ENCODE measurements around the gene CDNF.

CDNF gene

DNA sequence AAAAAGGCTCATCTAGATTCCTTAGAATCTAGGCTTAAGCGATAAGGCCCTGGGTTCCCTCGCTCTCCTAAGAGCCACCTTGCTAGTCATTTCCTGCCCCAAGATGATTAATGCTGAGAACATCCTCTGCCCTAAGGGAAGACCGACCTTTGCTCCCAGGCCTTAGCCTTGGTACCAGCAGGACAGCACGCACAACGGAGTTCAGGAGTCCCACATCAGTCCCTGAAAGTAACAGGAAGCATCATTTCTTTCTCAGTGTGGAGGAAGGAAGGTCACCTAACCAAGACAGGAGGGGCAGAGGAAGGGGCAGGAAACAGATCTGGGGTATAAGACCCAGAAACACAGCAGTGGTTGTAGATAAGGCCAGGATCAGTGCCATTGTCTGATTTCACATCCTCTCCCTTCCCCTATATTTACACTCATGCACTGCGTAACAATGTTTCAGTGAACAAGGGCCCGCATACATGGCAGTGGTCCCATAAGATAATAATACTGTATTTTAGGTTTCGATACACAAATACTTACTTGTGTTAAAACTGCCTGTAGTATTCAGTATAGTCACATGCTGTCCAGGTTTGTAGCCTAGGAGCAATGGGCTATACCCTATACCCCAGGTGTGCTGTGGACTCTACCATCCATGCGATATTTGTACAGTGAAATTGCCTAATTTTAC is 55.0 kb downstream of the CDNF start:
- Histone ChIP-seq H3K4me3 (ENCODE audit: low read length) (no peak overlapping the region), H3K27me3 (replicated peaks; ENCODE audit: control insufficient read depth, insufficient read depth, low read length) (no peaks in the 10 kb centered on the region), H3K9me3 (ENCODE audit: control insufficient read depth, low read length) (peaks cover 3% of the 10 kb centered on the region), H3K4me1 (ENCODE audit: control insufficient read depth, insufficient read depth, low read length) (peaks cover 16% of the 10 kb centered on the region), H3K9ac (ENCODE audit: low read length) (no peak overlapping the region), H3K36me3 (ENCODE audit: control insufficient read depth, insufficient read depth, low read length, severe bottlenecking) (no peaks in the 10 kb centered on the region)
- peak; percentile 5 for DNase-seq (ENCODE audit: low read depth)

DNA sequence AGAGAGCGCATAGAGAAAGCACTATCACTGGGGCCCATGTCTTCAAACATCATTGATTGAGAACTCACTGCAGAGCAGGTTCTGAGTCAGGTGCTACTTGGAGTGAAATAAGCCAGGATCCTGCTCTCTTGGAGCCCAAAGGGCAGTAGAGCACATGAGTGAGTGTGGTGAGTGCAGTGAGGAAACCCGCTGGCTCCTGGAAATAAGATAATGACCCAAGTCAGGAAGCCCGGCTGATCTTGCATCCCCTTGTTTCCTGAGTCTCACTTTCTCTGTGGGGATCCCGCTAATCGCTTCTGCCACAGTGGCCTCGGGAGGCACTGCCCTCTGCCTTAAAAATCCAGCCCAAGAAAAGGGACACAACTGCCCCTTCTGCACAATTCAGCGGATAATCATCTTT is 56.1 kb downstream of the CDNF start:
- peaks cover 3% of the 10 kb centered on the region for H3K9me3 ChIP-seq (ENCODE audit: control insufficient read depth, low read length)
- peaks cover 16% of the 10 kb centered on the region for H3K4me1 ChIP-seq (ENCODE audit: control insufficient read depth, insufficient read depth, low read length)
- DNase-seq (ENCODE audit: low read depth), result no peak
- no peak overlapping the region for H3K9ac ChIP-seq (ENCODE audit: low read length)
- H3K27me3 ChIP-seq (replicated peaks; ENCODE audit: control insufficient read depth, insufficient read depth, low read length), result no peaks in the 10 kb centered on the region
- no peak overlapping the region for H3K4me3 ChIP-seq (ENCODE audit: low read length)
- H3K36me3 ChIP-seq (ENCODE audit: control insufficient read depth, insufficient read depth, low read length, severe bottlenecking), result no peaks in the 10 kb centered on the region

DNA sequence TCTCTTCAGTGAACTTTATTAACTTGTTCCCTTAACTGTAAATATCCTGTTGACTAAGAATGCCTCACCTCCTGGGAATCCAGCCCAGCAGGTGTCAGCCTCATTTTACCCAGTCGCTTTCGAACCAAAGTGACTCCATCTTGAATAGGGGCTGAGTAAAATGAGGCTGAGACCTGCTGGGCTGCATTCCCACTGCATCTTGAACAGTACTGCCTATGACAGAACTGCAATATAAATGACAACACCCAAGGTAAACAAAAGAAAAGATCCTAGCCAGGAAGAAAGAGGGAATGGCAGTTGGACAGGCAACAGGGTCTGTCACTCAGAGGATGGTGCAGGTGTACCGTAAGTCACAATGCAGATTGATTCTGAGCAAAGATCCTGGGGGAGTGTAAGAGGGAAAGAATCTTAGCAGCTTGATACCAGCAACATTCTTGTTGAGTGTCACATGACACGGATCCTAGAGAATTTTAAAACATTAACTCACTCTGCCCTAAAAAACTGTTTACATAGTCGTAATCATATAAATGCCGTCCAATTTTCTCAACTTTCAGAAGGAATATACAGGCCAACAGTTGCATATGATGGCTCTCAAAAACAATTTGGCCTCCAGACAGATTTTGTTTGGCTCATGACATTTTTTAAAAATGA is 58.7 kb downstream of the CDNF start:
- no peak overlapping the region for H3K4me3 ChIP-seq (ENCODE audit: low read length)
- H3K27me3 ChIP-seq (replicated peaks; ENCODE audit: control insufficient read depth, insufficient read depth, low read length), result no peaks in the 10 kb centered on the region
- H3K36me3 ChIP-seq (ENCODE audit: control insufficient read depth, insufficient read depth, low read length, severe bottlenecking), result no peaks in the 10 kb centered on the region
- H3K9ac ChIP-seq (ENCODE audit: low read length), result no peak overlapping the region
- DNase-seq (ENCODE audit: low read depth), result peak; percentile 72
- H3K4me1 ChIP-seq (ENCODE audit: control insufficient read depth, insufficient read depth, low read length), result peaks cover 16% of the 10 kb centered on the region
- H3K9me3 ChIP-seq (ENCODE audit: control insufficient read depth, low read length), result no peaks in the 10 kb centered on the region

DNA sequence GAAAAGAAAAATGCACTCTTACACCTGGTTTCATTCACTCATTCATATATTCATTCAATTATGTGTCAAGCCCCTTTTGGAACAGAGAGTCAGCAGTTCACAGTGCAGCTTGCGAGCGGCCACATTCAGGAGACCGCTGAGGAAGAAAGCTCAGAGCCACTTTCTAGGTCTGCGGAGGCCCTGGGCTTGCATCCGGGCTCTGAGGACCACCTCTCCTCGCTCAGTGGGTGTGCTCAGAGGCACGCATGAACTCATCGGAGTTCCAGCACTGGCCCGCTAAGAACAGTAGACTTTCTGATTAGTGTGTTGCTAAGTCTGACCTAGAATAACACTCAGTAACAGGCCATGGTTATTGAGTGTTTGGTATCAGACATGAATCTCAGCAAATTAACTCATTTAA is 61.3 kb downstream of the CDNF start:
- Histone ChIP-seq H3K27me3 (replicated peaks; ENCODE audit: control insufficient read depth, insufficient read depth, low read length) (no peaks in the 10 kb centered on the region), H3K9me3 (ENCODE audit: control insufficient read depth, low read length) (no peaks in the 10 kb centered on the region), H3K4me1 (ENCODE audit: control insufficient read depth, insufficient read depth, low read length) (peaks cover 16% of the 10 kb centered on the region), H3K36me3 (ENCODE audit: control insufficient read depth, insufficient read depth, low read length, severe bottlenecking) (no peaks in the 10 kb centered on the region), H3K9ac (ENCODE audit: low read length) (no peak overlapping the region), H3K4me3 (ENCODE audit: low read length) (no peak overlapping the region)
- no peak for DNase-seq (ENCODE audit: low read depth)

DNA sequence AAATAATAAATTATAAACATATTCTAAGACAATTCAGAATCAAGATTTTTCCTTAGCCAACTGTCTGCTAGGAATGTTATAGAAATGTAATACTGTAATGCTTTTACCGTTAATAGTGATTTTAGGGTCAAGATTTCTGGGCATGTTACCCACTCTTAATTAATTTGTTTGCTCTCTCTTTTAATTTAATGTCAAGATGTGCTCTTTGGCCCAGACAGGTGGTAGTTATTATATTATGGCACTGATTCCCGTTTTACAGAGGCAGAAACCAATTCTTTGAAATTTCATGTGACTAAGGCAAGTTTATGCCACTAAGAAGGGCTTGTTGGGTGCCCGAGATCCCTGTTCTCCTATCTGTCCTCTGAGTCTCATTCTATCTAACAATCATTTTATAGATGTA is 62.2 kb downstream of the CDNF start:
- DNase-seq (ENCODE audit: low read depth), result peak; percentile 4
- peaks cover 16% of the 10 kb centered on the region for H3K4me1 ChIP-seq (ENCODE audit: control insufficient read depth, insufficient read depth, low read length)
- no peaks in the 10 kb centered on the region for H3K27me3 ChIP-seq (replicated peaks; ENCODE audit: control insufficient read depth, insufficient read depth, low read length)
- H3K9ac ChIP-seq (ENCODE audit: low read length), result no peak overlapping the region
- H3K4me3 ChIP-seq (ENCODE audit: low read length), result no peak overlapping the region
- no peaks in the 10 kb centered on the region for H3K9me3 ChIP-seq (ENCODE audit: control insufficient read depth, low read length)
- no peaks in the 10 kb centered on the region for H3K36me3 ChIP-seq (ENCODE audit: control insufficient read depth, insufficient read depth, low read length, severe bottlenecking)

DNA sequence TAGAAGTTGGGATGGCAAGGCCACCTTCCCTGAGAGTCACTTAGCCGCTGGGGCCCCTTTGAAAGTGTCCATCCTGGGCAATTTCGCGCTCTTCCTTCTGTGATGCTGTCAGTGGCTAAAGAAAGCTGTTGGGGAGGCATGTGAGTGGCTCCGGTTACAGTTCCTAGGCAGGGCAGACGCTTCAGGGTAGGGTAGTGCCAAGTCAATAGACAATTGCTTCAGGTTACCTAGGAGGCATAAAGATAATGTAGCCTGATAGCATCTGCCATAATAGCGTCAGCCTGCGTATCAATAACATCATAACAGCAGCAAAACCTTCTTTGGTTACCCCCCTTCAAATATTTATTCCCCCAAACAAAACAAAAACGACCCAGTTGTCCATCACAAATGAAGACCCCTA is 63.0 kb downstream of the CDNF start, which contains the start of gene FAM107B:
TSS of gene FAM107B (minus strand) at position 101 of the 400 bp plus-strand sequence. CDS start 234 bp downstream, outside the sequence.
- Histone ChIP-seq H3K9me3 (ENCODE audit: control insufficient read depth, low read length) (no peaks in the 10 kb centered on the region), H3K36me3 (ENCODE audit: control insufficient read depth, insufficient read depth, low read length, severe bottlenecking) (no peaks in the 10 kb centered on the region), H3K4me1 (ENCODE audit: control insufficient read depth, insufficient read depth, low read length) (peaks cover 16% of the 10 kb centered on the region), H3K27me3 (replicated peaks; ENCODE audit: control insufficient read depth, insufficient read depth, low read length) (no peaks in the 10 kb centered on the region), H3K9ac (ENCODE audit: low read length) (no peak within 1 kb of the TSS), H3K4me3 (ENCODE audit: low read length) (no peak within 1 kb of the TSS)
- no peak for DNase-seq (ENCODE audit: low read depth)

DNA sequence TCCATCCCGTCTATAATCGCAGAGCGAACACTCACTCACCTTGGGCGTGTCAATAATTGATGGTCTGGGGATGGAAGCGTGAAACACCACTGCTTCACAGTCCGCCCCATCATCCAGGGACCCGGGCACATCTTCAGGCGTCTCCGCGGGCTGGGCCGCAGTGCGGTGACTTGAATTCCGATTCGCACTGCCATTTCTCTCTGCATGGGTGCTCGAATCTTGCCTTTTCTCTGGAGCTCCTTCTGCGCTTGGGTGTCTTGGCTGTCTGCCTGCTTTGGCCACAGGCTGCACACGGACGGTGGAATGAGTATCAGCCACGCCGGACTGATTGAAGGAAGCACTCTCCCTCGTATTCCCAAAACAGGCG is 63.6 kb downstream of the CDNF start:
- Histone ChIP-seq H3K4me3 (ENCODE audit: low read length) (no peak overlapping the region), H3K4me1 (ENCODE audit: control insufficient read depth, insufficient read depth, low read length) (peaks cover 10% of the 10 kb centered on the region)

DNA sequence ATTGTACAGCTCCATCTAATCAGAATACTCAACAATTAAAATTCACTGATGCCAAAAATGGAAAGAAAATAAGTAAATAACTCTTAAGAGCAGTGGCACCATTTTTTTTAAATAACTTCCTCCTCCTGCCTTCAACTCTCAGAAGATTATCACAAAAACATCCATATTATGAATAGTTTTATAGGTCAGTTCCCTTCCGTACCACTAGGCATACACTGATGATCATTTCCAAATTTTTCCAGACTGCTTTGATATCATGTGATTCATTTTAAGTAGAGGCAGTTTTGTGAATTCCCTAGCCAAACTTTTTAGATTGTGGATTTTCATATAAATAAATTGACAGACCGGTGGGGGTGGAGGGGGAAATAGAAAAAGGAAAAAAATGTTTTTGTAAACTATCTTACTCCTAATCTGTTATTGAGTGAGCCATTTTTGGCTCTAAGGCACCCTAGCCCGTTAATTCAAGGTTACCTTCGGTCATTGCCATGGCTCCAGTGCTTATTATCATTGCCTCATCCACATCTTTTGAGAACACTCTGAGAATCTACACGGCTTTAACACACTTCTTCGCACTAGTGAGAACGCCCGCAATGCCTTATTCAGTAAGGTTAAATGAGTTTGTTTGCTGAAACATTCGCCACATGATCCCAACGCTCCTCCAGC is 64.2 kb downstream of the CDNF start:
- Histone ChIP-seq H3K36me3 (ENCODE audit: control insufficient read depth, insufficient read depth, low read length, severe bottlenecking) (no peaks in the 10 kb centered on the region), H3K4me3 (ENCODE audit: low read length) (no peak overlapping the region), H3K4me1 (ENCODE audit: control insufficient read depth, insufficient read depth, low read length) (peaks cover 5% of the 10 kb centered on the region), H3K9me3 (ENCODE audit: control insufficient read depth, low read length) (no peaks in the 10 kb centered on the region), H3K27me3 (replicated peaks; ENCODE audit: control insufficient read depth, insufficient read depth, low read length) (no peaks in the 10 kb centered on the region), H3K9ac (ENCODE audit: low read length) (no peak overlapping the region)
- no peak for DNase-seq (ENCODE audit: low read depth)

More for the DNA sequence above, 63.6 kb downstream of the CDNF start:
- Histone ChIP-seq H3K27me3 (replicated peaks; ENCODE audit: control insufficient read depth, insufficient read depth, low read length) (no peaks in the 10 kb centered on the region), H3K9ac (ENCODE audit: low read length) (no peak overlapping the region), H3K36me3 (ENCODE audit: control insufficient read depth, insufficient read depth, low read length, severe bottlenecking) (no peaks in the 10 kb centered on the region), H3K9me3 (ENCODE audit: control insufficient read depth, low read length) (no peaks in the 10 kb centered on the region)
- no peak for DNase-seq (ENCODE audit: low read depth)

DNA sequence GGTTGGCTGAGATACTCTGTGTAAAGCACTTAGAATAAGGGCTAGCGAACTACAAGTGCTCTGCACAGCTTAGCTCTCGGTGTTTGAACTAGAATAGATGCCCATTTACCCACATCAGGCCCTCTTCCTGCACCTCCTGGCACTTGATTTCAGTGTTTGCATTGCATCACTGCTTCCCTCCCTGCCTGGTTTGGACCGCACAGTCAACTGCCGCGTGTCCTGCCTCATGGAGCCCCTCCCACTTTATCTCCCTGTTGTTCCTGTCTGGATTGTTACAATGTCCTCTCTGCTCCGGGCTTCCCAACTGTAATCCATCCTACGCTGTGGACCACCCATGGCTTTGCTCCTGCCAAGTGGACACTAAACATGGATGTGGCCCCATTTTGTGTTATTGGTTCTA is 65.4 kb downstream of the CDNF start:
- no peak for DNase-seq (ENCODE audit: low read depth)
- no peaks in the 10 kb centered on the region for H3K36me3 ChIP-seq (ENCODE audit: control insufficient read depth, insufficient read depth, low read length, severe bottlenecking)
- no peak overlapping the region for H3K4me3 ChIP-seq (ENCODE audit: low read length)
- no peak overlapping the region for H3K9ac ChIP-seq (ENCODE audit: low read length)
- no peaks in the 10 kb centered on the region for H3K27me3 ChIP-seq (replicated peaks; ENCODE audit: control insufficient read depth, insufficient read depth, low read length)
- peaks cover 4% of the 10 kb centered on the region for H3K9me3 ChIP-seq (ENCODE audit: control insufficient read depth, low read length)
- no peaks in the 10 kb centered on the region for H3K4me1 ChIP-seq (ENCODE audit: control insufficient read depth, insufficient read depth, low read length)

DNA sequence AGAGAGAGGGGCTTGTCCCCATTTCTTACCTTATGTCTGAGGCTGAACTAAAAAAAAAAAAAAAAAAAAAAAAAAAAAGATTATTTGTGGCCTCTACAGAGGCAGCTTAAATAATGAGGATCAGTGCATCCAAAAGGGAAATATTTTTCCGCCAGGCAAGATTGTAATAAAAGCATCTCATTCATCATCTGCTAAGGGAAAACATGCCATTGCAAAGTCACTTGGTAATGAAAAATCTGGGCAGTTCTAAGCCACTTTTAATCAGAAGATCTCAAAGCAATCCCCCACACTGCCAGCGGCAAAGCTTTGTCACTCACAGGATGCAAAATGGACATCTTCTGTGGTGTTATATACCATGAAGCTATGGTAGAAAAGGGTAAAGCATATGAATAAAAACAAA is 66.9 kb downstream of the CDNF start:
- H3K4me3 ChIP-seq (ENCODE audit: low read length), result no peak overlapping the region
- H3K4me1 ChIP-seq (ENCODE audit: control insufficient read depth, insufficient read depth, low read length), result no peaks in the 10 kb centered on the region
- no peak overlapping the region for H3K9ac ChIP-seq (ENCODE audit: low read length)
- H3K27me3 ChIP-seq (replicated peaks; ENCODE audit: control insufficient read depth, insufficient read depth, low read length), result peaks cover 5% of the 10 kb centered on the region
- H3K36me3 ChIP-seq (ENCODE audit: control insufficient read depth, insufficient read depth, low read length, severe bottlenecking), result no peaks in the 10 kb centered on the region
- no peak for DNase-seq (ENCODE audit: low read depth)
- peaks cover 4% of the 10 kb centered on the region for H3K9me3 ChIP-seq (ENCODE audit: control insufficient read depth, low read length)

All from adipocyte (in vitro differentiated cells).